MCF 10A (cell line): ENCODE measurements around the gene NUFIP2. TPM values are rescaled to one million over a fixed set of nuclear protein-coding genes. Genes with fewer than 3 reads are reported as not detected.

ENCODE experiments used
- BruUV-seq: library from RNA; stranded (reverse); fragments of 400-500 nt; replicated peaks from 2 replicates; lab custom pipeline; 2021; lab: Mats Ljungman, UMichigan
- CTCF ChIA-PET: fragments of 300-600 bp; sonication (Branson Sonifier 250); formaldehyde crosslinking; extraction: SDS; loops from one replicate; lab custom pipeline; 2021; ENCODE audit warnings: antibody characterized with exemption, inconsistent platforms; lab: Yijun Ruan, JAX
- POLR2A ChIA-PET: fragments of 300-600, 350-650 bp; sonication (Branson Sonifier 250); formaldehyde crosslinking; extraction: SDS; loops from one replicate; lab custom pipeline; 2020; ENCODE audit warnings: antibody characterized with exemption, inconsistent platforms; lab: Yijun Ruan, JAX
- DNase-seq: peaks from one replicate; pipeline ENCODE4 v3.0.0-alpha.2; 2018; ENCODE audit not compliant: unreplicated experiment
- H3K27ac Mint-ChIP-seq: one replicate; pipeline ENCODE4 v1.8.0; 2022; ENCODE audit warnings: mild to moderate bottlenecking, low read depth, mixed read lengths; ENCODE audit not compliant: unreplicated experiment
- H3K27me3 Mint-ChIP-seq: one replicate; pipeline ENCODE4 v1.8.0; 2022; ENCODE audit warnings: mixed read lengths; ENCODE audit not compliant: insufficient read depth, unreplicated experiment
- H3K36me3 Mint-ChIP-seq: one replicate; pipeline ENCODE4 v1.8.0; 2022; ENCODE audit warnings: mild to moderate bottlenecking, moderate library complexity, mixed read lengths; ENCODE audit not compliant: insufficient read depth, unreplicated experiment
- H3K4me1 Mint-ChIP-seq: one replicate; pipeline ENCODE4 v1.8.0; 2022; ENCODE audit warnings: mixed read lengths; ENCODE audit not compliant: insufficient read depth, unreplicated experiment
- H3K4me3 Mint-ChIP-seq: one replicate; pipeline ENCODE4 v1.8.0; 2022; ENCODE audit warnings: mild to moderate bottlenecking, moderate library complexity, mixed read lengths; ENCODE audit not compliant: unreplicated experiment
- H3K9me3 Mint-ChIP-seq: one replicate; pipeline ENCODE4 v1.8.0; 2022; ENCODE audit warnings: mixed read lengths; ENCODE audit not compliant: unreplicated experiment
- intact Hi-C: fragments of 100-400 bp; cut with micrococcal nuclease; formaldehyde crosslinking; loops from 2 replicates; pipeline ENCODE4 v1.14.1; 2022
- total RNA-seq: library from RNA; stranded (reverse); gene quantifications from 2 replicates; pipeline ENCODE4 v1.2.3, GENCODE V29; 2022
- TF ChIP-seq, protein P1 (sequence below): fragments of 200-600 bp; IDR thresholded peaks from one replicate; pipeline ENCODE4 v1.8.0; 2022; ENCODE audit warnings: antibody characterized with exemption, mild to moderate bottlenecking; ENCODE audit not compliant: unreplicated experiment

The NUFIP2 gene
- total RNA-seq, 1 experiment from 2014 or later, result 78.6 TPM

DNA sequence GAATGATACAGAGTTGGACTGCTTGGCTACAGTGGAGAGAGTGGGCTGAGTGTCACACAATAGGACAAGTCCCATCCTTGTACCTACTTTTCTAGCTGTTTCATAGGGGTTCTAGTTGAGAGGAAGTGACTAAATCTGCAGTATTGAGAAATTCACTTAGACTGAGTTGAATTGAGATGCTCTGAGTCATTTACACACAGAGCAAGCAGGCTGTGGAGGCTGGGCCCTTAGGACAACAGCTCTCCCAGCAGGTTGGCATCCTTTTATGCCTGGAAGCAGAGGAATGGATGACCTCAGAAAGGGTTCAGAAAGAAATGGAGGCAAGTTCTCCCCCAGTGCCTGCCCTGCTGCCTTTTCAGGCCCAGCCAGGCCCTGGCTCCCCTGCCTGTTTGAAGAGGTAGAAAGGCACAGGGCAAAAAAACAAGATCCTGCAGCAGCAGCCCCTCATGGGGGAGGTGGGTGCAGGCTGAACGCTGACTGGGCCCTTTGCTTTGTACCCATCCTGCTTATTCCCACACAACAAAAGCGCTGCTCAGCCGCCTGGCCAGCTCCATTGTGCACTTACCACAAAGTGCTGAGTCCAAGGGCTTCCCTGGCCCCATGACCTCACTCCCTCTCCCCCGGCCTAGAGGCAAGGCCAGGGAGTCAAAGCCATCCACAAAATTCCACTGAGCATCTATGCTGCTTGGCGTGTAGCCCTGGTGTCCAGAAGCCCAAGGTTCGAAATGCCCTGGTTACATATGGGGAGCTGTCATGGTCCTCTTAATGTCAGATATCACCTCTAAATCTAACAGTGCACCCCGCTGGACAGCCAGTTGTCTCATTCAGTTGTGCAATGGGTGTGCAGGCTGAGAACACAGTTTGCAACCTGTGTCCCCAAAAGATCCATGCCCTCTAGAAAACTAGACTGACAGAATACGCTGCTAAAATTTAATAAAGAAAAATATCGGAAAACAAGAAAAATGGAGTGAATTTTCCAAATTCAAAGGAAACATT, 52.7 kb downstream of the NUFIP2 start:
- peak; percentile 97 for DNase-seq
- H3K4me1 Mint-ChIP-seq, result peaks cover 32% of the 10 kb centered on the region
- H3K27me3 Mint-ChIP-seq, result no peaks in the 10 kb centered on the region
- POLR2A ChIA-PET, result interaction anchor here (0.7 to 4.2 kb wide), 18 partner anchors 9 to 432 kb away, joined by 3 to 79 read pairs (median 4); partner anchors contain the start of genes MYO18A and NUFIP2
- peak overlapping the region; percentile 75 for H3K27ac Mint-ChIP-seq
- H3K4me3 Mint-ChIP-seq, result no peak overlapping the region
- H3K36me3 Mint-ChIP-seq, result no peaks in the 10 kb centered on the region
- H3K9me3 Mint-ChIP-seq, result no peaks in the 10 kb centered on the region
- CTCF ChIA-PET, result interaction anchor here (0.5 to 6.6 kb wide), 15 partner anchors 8 to 105 kb away, joined by 3 to 55 read pairs (median 4); no protein-coding TSS in a partner anchor
- TF ChIP-seq, protein P1, sequence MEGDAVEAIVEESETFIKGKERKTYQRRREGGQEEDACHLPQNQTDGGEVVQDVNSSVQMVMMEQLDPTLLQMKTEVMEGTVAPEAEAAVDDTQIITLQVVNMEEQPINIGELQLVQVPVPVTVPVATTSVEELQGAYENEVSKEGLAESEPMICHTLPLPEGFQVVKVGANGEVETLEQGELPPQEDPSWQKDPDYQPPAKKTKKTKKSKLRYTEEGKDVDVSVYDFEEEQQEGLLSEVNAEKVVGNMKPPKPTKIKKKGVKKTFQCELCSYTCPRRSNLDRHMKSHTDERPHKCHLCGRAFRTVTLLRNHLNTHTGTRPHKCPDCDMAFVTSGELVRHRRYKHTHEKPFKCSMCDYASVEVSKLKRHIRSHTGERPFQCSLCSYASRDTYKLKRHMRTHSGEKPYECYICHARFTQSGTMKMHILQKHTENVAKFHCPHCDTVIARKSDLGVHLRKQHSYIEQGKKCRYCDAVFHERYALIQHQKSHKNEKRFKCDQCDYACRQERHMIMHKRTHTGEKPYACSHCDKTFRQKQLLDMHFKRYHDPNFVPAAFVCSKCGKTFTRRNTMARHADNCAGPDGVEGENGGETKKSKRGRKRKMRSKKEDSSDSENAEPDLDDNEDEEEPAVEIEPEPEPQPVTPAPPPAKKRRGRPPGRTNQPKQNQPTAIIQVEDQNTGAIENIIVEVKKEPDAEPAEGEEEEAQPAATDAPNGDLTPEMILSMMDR, result no peak
- BruUV-seq, result no TSS peak
- intact Hi-C loops, result loop anchor here (5.0 kb wide), 1 partner anchor 51 kb away; the partner anchor contains the start of gene NUFIP2

DNA sequence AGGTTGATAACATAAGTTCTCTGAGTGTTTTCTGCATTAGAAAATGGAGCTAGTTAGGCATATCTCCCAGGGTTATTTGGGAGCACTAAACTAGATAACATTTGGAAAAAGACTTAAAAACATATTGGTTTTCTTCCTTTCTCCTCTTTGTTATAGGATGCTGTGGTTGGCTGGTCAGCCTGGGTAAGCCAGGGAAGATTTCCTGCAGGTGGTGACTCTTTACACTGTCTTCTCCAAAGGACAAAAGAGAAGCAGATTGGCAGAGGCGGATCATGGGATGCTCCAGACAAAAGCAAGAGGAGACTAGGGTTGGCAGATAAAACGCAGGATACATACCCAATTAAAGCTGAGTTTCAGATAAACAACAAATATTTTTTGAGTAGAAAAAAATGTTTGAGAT, 53.5 kb downstream of the NUFIP2 start:
- BruUV-seq, result no TSS peak
- TF ChIP-seq, protein P1, result no peak
- peaks cover 32% of the 10 kb centered on the region for H3K4me1 Mint-ChIP-seq
- H3K27ac Mint-ChIP-seq, result peak overlapping the region; percentile 75
- no peaks in the 10 kb centered on the region for H3K9me3 Mint-ChIP-seq
- no peak overlapping the region for H3K4me3 Mint-ChIP-seq
- H3K27me3 Mint-ChIP-seq, result no peaks in the 10 kb centered on the region
- POLR2A ChIA-PET, result interaction anchor here (0.7 to 4.2 kb wide), 19 partner anchors 10 to 431 kb away, joined by 3 to 79 read pairs (median 4); partner anchors contain the start of genes MYO18A and NUFIP2
- CTCF ChIA-PET, result interaction anchor here (0.7 to 6.6 kb wide), 14 partner anchors 9 to 116 kb away, joined by 3 to 55 read pairs (median 4); no protein-coding TSS in a partner anchor
- no peaks in the 10 kb centered on the region for H3K36me3 Mint-ChIP-seq
- DNase-seq, result no peak
- intact Hi-C loops, result loop anchor here (5.0 kb wide), 1 partner anchor 52 kb away; the partner anchor contains the start of gene NUFIP2

DNA sequence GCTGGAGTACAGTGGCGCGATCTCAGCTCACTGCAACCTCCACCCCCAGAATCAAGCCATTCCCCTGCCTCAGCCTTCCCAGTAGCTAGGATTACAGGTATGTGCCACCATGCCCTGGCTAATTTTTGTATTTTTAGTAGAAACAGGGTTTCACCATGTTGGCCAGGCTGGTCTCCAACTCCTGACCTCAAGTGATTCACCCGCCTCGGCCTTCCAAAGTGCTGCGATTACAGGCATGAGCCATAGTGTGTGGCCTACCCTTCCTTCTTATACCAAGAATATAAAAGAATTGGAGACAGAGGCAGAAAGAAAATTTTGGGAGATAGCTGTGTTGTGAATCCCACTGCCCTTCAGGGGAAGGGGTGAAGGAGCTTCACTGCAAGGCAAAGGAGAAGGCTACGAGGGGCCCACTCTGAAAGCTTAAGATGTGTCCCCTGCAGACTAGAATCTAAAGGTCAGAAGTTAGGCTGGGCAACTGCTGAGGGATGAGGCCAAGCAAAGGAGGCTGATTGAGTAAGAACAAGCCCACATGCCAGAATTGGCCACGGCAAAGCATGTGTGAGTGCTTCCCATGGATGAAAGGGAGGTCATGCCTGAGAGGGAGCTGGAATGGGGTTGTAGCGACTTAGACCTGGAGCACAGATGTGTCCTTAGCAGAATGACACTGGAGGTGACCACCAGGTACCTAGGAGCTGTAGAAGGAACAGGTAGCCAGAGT, 55.7 kb downstream of the NUFIP2 start:
- Mint-ChIP-seq H3K36me3 (no peaks in the 10 kb centered on the region), H3K4me1 (peaks cover 32% of the 10 kb centered on the region), H3K27ac (peak overlapping the region; percentile 88), H3K4me3 (no peak overlapping the region), H3K9me3 (no peaks in the 10 kb centered on the region), H3K27me3 (no peaks in the 10 kb centered on the region)
- DNase-seq, result peak; percentile 72
- ChIA-PET POLR2A (interaction anchor here (0.6 to 2.5 kb wide), 6 partner anchors 19 to 182 kb away, joined by 3 to 13 read pairs (median 4); no protein-coding TSS in a partner anchor), CTCF (interaction anchor here (0.6 to 6.6 kb wide), 8 partner anchors 10 to 219 kb away, joined by 3 to 55 read pairs (median 5); no protein-coding TSS in a partner anchor)
- TF ChIP-seq, protein P1, result no peak
- no TSS peak for BruUV-seq
- intact Hi-C loops, result no loop called here
